Tongue (tissue), 2 donors: ENCODE data around the gene CDKN2B. TPM values are rescaled to one million over a fixed set of nuclear protein-coding genes. Genes with fewer than 3 reads are reported as not detected.

Experiments
- DNase-seq: peaks from one replicate; pipeline ENCODE4 v3.0.0-alpha.2; 2015
- total RNA-seq: library from RNA; depleted of rRNA; stranded (reverse); fragments of >200 nt; gene quantifications from one replicate; pipeline ENCODE4 v1.2.3, GENCODE V29; 2014

The CDKN2B gene
- total RNA-seq, 1 donor from 2014 or later = 2.2 TPM

DNA sequence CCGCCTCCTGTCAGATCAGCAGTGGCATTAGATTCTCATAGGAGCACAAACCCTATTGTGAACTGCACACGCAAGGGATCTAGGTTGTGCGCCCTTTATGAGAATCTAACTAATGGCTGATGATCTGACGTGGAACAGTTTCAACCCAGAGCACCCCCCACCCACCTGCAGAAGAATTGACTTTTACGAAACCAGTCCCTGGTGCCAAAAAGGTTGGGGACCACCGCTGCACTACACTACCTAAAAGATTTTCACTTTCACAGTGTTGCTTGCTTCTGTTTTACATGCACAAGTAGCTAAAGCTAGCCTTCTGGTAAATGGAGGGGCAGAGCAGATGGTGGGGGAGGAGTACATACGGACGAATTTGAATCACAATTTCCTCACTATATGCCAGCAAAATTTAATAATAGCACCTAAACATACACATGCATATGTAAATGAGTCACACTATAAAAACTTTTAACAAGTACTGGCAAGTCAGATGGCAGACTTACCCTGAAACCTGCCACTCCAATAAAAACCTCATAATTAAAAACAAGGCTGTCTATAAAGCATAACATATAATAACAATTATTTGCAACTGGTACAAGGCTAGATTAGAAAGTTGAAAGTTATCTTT lies 24.0 kb upstream of the CDKN2B start:
- no peak for DNase-seq

DNA sequence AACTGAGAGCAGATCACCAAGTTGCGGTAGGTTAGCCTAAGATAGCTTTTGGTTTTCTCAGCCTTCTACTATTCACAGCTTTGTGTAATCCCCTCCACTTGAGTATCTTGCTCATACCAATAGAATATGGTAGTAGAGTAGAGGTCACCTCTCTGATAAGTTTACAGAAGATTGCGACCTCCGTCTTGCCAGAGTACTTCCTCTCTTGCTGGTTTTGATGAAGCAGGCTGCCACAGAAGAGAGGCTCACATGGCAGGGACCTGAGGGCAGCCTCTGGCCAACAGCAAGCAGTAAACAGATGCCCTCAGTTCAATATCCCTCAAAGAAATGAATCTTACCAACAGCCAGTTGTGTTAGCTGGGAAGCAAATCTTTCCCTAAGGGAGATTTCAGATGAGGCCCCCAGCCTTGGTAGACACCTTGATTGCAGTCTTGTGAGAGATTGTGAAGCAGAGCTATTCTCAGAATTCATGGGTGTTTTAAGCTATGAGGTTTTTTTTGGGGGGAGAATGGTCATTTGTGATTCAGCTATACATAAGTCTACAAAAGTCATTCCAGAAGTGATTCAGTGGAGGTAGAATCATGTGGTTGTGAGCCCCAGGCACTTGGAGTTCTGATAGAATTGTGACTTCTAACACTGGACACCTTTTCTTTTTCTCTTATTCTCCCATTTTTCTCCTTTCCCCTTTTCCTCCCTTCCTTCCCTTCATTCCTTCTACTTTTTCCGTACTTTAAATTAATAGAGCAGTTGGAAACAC lies 22.7 kb upstream of the CDKN2B start:
- DNase-seq = no peak

- DNase-seq = no peak
Measured at GRCh38 chr9:22030101-22030598, 21.0 kb upstream of the CDKN2B start.

DNA sequence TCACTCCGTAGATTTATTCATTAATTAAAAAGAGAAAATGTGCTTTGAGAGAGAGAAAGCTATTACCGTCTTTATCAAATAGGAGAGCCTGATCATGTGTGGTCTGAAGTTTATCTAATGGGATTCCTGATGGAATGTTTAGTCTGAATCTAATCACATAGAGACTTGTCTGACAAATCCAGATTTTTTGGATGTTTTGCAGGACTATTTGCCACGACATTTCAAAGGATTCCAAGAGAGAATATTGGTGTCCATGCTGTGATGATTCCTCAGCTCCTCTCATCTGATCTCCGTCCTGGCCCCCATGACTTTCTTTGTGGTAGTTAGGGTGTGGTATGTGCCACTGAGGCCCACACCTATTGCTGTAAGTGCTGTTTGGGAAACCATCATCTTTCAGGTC lies 20.1 kb upstream of the CDKN2B start:
- DNase-seq = no peak

DNA sequence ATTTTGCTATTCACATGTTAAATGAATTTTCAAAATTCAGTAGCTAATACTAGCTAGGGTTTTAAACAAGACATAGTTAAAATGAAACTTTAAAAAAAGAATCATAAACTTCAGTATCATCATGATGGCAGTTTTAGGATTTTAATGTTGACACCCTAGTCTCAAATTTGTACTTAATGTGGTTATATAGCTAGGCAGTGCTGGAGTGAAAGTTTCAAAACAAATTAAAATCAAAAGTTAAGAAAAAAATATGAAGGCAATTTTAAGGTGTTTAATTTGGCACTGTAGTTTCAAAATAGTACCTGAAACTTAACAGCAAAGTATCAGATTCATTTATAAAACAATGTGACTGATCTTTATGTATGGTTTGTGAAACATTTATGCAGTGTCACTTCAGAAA lies 19.3 kb upstream of the CDKN2B start:
- no peak for DNase-seq

- no peak for DNase-seq
Measured at GRCh38 chr9:22026696-22027095, 17.6 kb upstream of the CDKN2B start.

GRCh38 chr9:22022396-22022795 lies 13.3 kb upstream of the CDKN2B start:
- no peak for DNase-seq

- DNase-seq = peak; percentile 80
Measured at GRCh38 chr9:22010866-22011625, 1.9 kb upstream of the CDKN2B start.

DNA sequence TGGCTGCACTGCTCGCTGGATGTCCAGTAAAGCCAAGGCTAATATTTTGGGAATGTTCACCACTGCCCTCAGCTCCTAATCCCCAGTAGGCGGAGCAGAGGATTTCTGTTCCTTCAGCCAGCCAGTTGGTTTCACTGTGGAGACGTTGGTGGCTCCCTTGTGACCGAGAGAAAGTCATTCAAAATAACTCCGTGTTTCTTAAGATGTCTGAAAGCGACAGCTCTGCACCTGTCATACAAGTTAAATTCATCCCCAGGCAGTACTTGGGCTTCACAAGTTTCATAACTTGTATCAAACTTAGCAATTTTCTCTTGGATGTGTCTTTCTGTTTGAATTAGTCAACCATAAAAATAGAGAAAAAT lies 382 bp upstream of the CDKN2B start:
- DNase-seq = no peak

GRCh38 chr9:22008384-22008716 lies 755 bp downstream of the CDKN2B start:
- DNase-seq = no peak

DNA sequence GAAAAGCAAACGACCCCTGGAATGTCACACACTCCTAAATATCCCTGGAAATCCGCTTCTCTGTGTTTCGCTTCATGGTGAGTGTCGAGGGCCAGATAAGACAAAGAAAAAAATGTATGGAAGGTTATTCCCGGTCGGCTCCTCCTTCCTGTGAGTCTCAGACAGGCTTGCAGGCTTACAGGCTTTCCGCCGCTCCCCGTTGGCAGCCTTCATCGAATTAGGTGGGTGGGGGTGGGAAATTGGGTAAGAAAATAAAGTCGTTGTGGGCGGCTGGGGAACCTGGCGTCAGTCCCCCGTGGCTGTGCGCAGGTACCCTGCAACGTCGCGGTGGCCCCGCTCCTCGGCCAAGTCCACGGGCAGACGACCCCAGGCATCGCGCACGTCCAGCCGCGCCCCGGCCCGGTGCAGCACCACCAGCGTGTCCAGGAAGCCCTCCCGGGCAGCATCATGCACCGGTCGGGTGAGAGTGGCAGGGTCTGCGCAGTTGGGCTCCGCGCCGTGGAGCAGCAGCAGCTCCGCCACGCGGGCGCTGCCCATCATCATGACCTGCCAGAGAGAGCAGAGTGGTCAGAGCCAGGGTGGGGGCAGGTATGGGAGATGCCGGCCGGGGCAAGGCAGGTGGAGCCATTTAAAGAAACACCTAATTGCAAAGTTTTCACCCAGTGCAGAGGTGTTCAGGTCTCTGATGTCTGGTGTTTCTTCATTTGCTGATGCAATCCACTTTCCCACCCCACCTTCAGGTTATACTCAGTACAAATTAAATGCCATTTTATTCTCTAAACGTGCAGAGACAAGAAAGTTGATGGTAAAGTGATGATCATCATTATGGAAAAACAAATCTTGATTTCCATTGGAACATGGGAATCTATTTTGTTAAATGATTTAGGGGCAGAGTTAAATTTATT lies 3.2 kb downstream of the CDKN2B start:
- no peak for DNase-seq

DNA sequence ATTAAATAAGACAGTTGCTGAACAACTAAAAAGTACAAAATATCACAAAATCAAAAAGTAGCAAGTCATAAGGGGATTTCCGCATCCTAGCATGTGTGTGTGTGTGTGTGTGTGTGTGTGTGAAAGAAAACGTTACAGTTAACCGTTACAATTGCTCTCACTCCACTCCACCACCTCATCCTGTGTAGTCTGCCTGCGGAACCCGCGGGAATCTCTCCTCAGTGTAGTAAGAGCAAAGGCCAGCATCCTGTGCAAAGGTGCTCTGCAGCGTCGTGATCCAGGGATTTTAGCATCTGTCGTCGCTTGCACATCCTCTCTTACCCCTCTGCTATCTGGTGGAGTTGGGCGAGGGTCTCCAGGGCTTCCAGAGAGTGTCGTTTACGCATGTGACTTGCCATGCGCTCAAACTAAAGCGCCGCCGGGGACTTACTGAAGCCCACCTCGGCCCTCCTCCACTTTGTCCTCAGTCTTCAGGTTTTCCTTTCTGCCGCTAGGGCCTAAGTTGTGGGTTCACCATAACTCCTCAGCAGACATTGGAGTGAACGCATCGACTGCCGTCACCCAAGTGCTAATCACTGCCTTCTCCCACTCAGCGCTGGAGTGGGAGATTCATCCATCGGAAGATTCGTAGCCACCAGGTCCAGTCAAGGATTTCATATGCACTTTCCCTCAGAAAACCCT lies 3.9 kb downstream of the CDKN2B start:
- DNase-seq = no peak

DNA sequence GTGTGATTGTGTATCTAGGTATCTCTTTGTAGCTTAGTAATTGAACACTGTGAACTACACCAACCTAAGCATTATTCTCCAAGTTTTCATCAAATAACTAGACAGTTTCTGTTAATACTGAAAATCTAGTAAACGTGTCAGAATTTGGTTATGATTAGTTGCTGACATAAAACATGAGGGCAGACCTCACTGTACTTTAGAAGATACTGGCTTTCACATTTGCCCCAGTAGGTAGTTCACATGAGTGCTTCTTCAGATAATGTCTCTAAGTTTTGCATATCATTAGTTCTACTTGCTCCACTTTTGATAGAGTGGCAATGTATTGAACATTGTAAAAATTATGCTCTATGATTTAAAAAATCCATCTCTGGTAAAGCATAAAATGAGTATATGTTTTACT lies 7.1 kb downstream of the CDKN2B start:
- no peak for DNase-seq

GRCh38 chr9:21998026-21998425 lies 11.1 kb downstream of the CDKN2B start:
- DNase-seq = no peak

GRCh38 chr9:21997480-21997879 lies 11.6 kb downstream of the CDKN2B start:
- no peak for DNase-seq

DNA sequence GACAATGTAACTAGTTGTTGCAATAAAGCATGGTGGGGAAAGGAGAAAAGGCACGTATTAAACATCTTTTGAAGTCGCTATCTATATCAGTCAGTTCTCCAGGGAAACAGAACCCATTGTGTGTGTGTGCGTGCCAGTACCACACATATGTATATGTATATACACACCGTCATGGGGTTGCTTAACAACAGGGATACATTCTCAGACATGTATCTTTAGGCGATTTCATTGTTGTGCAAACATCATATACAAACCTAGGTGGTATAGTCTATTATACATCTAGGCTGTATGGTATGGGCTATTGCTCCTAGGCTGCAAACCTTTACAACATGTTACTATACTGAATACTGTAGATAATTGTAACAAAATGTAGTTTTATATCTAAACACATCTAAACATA lies 12.2 kb downstream of the CDKN2B start:
- DNase-seq = no peak

GRCh38 chr9:21996438-21996837 lies 12.7 kb downstream of the CDKN2B start:
- DNase-seq = no peak

- DNase-seq = no peak
Measured at GRCh38 chr9:21995666-21996398, 13.3 kb downstream of the CDKN2B start.

- peak; percentile 55 for DNase-seq
Measured at GRCh38 chr9:21995006-21995665, 14.0 kb downstream of the CDKN2B start.

DNA sequence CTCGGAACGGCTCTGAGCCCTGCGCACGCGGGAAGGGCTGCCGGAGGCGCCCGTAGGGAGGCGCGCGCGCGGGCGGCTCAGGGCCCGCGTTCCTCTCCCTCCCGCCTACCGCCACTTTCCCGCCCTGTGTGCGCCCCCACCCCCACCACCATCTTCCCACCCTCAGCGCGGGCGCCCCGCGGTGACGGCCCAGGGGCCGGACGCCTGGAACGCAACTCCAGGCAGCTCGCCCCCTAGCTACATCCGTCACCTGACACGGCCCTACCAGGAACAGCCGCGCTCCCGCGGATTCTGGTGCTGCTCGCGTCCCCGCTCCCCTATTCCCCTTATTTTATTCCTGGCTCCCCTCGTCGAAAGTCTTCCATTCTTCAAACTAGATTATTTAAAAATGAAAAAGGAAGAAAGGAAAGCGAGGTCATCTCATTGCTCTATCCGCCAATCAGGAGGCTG lies 14.5 kb downstream of the CDKN2B start, which contains the start of gene CDKN2B-AS1:
CDKN2B-AS1 (plus strand) TSS at position 236 of the 450 bp plus-strand sequence.
- DNase-seq = no peak
